B cell (primary cell): ENCODE data around the gene GGTLC2. TPM values are rescaled to one million over a fixed set of nuclear protein-coding genes. Genes with fewer than 3 reads are reported as not detected.

Source experiments
- ATAC-seq: fragments of 200-7000 bp; cut with Tn5 transposase; one replicate; pipeline ENCODE4 v1.10.0; 2021; ENCODE audit warnings: low read depth, mild to moderate bottlenecking, moderate number of reproducible peaks, moderate library complexity
- CTCF ChIA-PET: fragments of 350-600 bp; sonication (Branson Sonifier 250); formaldehyde crosslinking; loops from one replicate; lab custom pipeline; 2021; ENCODE audit warnings: antibody characterized with exemption, inconsistent platforms; lab: Charles Lee
- POLR2A ChIA-PET: fragments of 350-600 bp; sonication (Branson Sonifier 250); formaldehyde crosslinking; loops from one replicate; lab custom pipeline; 2021; ENCODE audit warnings: antibody characterized with exemption; lab: Charles Lee
- DNase-seq: peaks from one replicate; pipeline ENCODE4 v3.0.0; 2013
- H2AFZ ChIP-seq: 2 replicates; pipeline ENCODE4 v1.6.1; 2012; ENCODE audit warnings: mild to moderate bottlenecking, low read depth, low read length; ENCODE audit not compliant: insufficient read depth, poor library complexity, severe bottlenecking
- H3K27ac ChIP-seq, 2 donors: 1 replicate in 1 of 2; 2 replicates in 1 of 2; pipeline ENCODE4 v1.5.1; 2012 to 2013; ENCODE audit warnings: low read length in 2 of 2, mild to moderate bottlenecking in 2 of 2, moderate library complexity in 1 of 2
- H3K27me3 ChIP-seq, 4 experiments: fragments of 200-600 bp in 1 of 4; sonication (generic) in 1 of 4; replicated peaks in 1 of 4; 1 replicate in 2 of 4; 2 replicates in 2 of 4; pipeline versions ENCODE4 v1.6.1 to v1.7.0; 2013 to 2016; ENCODE audit warnings: low read length in 3 of 4, mild to moderate bottlenecking in 2 of 4, mixed read lengths in 1 of 4, moderate library complexity in 1 of 4; ENCODE audit not compliant: insufficient read depth in 4 of 4, control insufficient read depth in 3 of 4; ENCODE audit errors: control extremely low read depth in 1 of 4
- H3K36me3 ChIP-seq, 2 experiments: replicated peaks in 1 of 2; 1 replicate in 1 of 2; 2 replicates in 1 of 2; pipeline versions ENCODE4 v1.6.1 to v1.7.1; 2013; ENCODE audit warnings: low read length in 1 of 2; ENCODE audit not compliant: insufficient read depth in 2 of 2, control insufficient read depth in 1 of 2; ENCODE audit errors: control extremely low read depth in 1 of 2, extremely low read depth in 1 of 2
- H3K4me1 ChIP-seq, 2 donors: fragments of 200-600 bp in 1 of 2; sonication (generic) in 1 of 2; 1 replicate in 1 of 2; 2 replicates in 1 of 2; pipeline versions ENCODE4 v1.5.1 to v1.6.1; 2013 to 2017; ENCODE audit warnings: low read length in 2 of 2; ENCODE audit not compliant: control insufficient read depth in 2 of 2, insufficient read depth in 2 of 2
- H3K4me2 ChIP-seq: replicated peaks from 2 replicates; pipeline ENCODE3; 2012; ENCODE audit warnings: mild to moderate bottlenecking, low read depth, low read length; ENCODE audit not compliant: poor library complexity, severe bottlenecking
- H3K4me3 ChIP-seq, 5 experiments: fragments of 200-600 bp in 1 of 5; sonication (generic) in 1 of 5; 1 replicate in 3 of 5; 2 replicates in 2 of 5; pipeline versions ENCODE4 v1.5.1 to v1.7.0; 2011 to 2016; ENCODE audit warnings: low read length in 4 of 5, mild to moderate bottlenecking in 4 of 5, low read depth in 2 of 5, control low read depth in 1 of 5, moderate library complexity in 1 of 5; ENCODE audit not compliant: insufficient read depth in 1 of 5; ENCODE audit errors: control extremely low read depth in 1 of 5, extremely low read depth in 1 of 5
- H3K79me2 ChIP-seq: fragments of 200-600 bp; sonication (generic); one replicate; pipeline ENCODE4 v1.6.0; 2016; ENCODE audit warnings: low read length; ENCODE audit not compliant: control insufficient read depth, insufficient read depth
- H3K9ac ChIP-seq: fragments of 200-600 bp; sonication (generic); 2 replicates; pipeline ENCODE4 v1.6.1; 2017; ENCODE audit warnings: mild to moderate bottlenecking, low read length, moderate library complexity
- H3K9me3 ChIP-seq, 3 donors: one replicate each; pipeline versions ENCODE4 v1.6.1 to v1.7.1; 2013; ENCODE audit warnings: low read length in 2 of 3; ENCODE audit not compliant: control insufficient read depth in 2 of 3, insufficient read depth in 1 of 3; ENCODE audit errors: control extremely low read depth in 1 of 3
- H4K20me1 ChIP-seq: 2 replicates; pipeline ENCODE4 v1.6.0; 2012; ENCODE audit warnings: mild to moderate bottlenecking, low read length; ENCODE audit not compliant: insufficient read depth, control insufficient read depth, poor library complexity, severe bottlenecking
- H3K27ac Mint-ChIP-seq: one replicate; pipeline ENCODE4 v1.8.0; 2021; ENCODE audit warnings: mixed read lengths
- H3K27me3 Mint-ChIP-seq: one replicate; pipeline ENCODE4 v1.8.0; 2021; ENCODE audit warnings: mixed read lengths
- H3K4me1 Mint-ChIP-seq: one replicate; pipeline ENCODE4 v1.8.0; 2021; ENCODE audit warnings: mixed read lengths
- H3K4me3 Mint-ChIP-seq: one replicate; pipeline ENCODE4 v1.8.0; 2021; ENCODE audit warnings: mixed read lengths
- H3K9me3 Mint-ChIP-seq: one replicate; pipeline ENCODE4 v1.8.0; 2022; ENCODE audit warnings: mixed read lengths; ENCODE audit not compliant: insufficient read depth
- CTCF ChIP-seq: fragments of 200-600 bp; IDR thresholded peaks from one replicate; pipeline ENCODE4 v1.8.0; 2022; ENCODE audit warnings: antibody characterized with exemption, mild to moderate bottlenecking
- EZH2 ChIP-seq: IDR thresholded peaks from 2 replicates; pipeline ENCODE4 v1.6.1; 2012; ENCODE audit warnings: borderline replicate concordance, low read depth, mild to moderate bottlenecking, moderate library complexity, low read length; ENCODE audit not compliant: insufficient read depth, poor library complexity, severe bottlenecking
- WGBS: methylation state at CpG from one replicate; pipeline ENCODE4 v1.1.5; 2013; ENCODE audit warnings: missing lambda C conversion rate; ENCODE audit not compliant: insufficient coverage; 5-methylcytosine and 5-hydroxymethylcytosine counted together
- intact Hi-C: fragments of 100-400 bp; cut with micrococcal nuclease; formaldehyde crosslinking; loops from one replicate; pipeline ENCODE4 v1.10.0; 2022
- polyA plus RNA-seq: library from polyadenylated mRNA; depleted of rRNA; stranded (reverse); fragments of >200 nt; gene quantifications from 2 replicates; pipeline ENCODE4 v1.2.3, GENCODE V29; 2012
- total RNA-seq, 2 donors: library from RNA; stranded (reverse); fragments of 120-200 nt in 1 of 2; gene quantifications; 1 replicate in 1 of 2; 2 replicates in 1 of 2; pipeline versions ENCODE4 v1.2.3 to v1.2.4, GENCODE V29; 2013 to 2022

Gene GGTLC2
- total and polyA plus RNA-seq, 2 donors (not counting 1 experiment from before 2014, with no cell fraction given) = not detected

DNA sequence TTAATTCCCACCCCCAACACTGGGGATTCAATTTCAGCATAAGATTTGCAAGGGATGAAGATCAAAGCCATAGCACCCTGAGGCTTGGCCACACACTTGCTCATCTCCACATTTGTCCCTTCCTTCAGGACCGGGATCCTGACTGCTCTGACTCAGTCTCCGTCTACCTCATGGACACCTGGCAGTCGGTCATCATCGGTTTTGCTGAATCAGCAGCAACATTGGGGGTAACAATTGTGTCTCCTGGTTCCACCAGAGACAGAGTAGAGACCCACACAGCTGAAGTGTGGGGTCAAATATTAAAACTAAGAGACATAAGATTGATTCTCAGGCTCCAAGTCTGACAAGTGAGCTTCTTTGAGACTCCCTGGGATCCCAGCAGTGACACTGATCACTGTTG, 34.6 kb downstream of the GGTLC2 start:
- peaks cover 33% of the 10 kb centered on the region for H3K4me1 Mint-ChIP-seq
- TF ChIP-seq EZH2 = no peak
- no peak for TF ChIP-seq CTCF
- H3K27me3 Mint-ChIP-seq = peaks cover 5% of the 10 kb centered on the region
- Histone ChIP-seq H4K20me1 (no peaks in the 10 kb centered on the region), H3K27me3 (no peaks in the 10 kb centered on the region), H2AFZ (no peak overlapping the region), H3K4me3 (no peak overlapping the region), H3K79me2 (no peaks in the 10 kb centered on the region), H3K9ac (no peak overlapping the region), H3K27ac (no peak overlapping the region), H3K4me2 (no peak overlapping the region), H3K36me3 (no peaks in the 10 kb centered on the region), H3K4me1 (peaks cover 16 to 22% of the 10 kb centered on the region in 2 donors), H3K9me3 (no peaks in the 10 kb centered on the region)
- CTCF ChIA-PET = interaction anchor here (1.2 to 3.5 kb wide), 2 partner anchors 12 to 31 kb away, joined by 4 to 20 read pairs; no protein-coding TSS in a partner anchor
- H3K27ac Mint-ChIP-seq = no peak overlapping the region
- ATAC-seq (no peak), DNase-seq (no peak)
- H3K4me3 Mint-ChIP-seq = no peak overlapping the region
- intact Hi-C loops = no loop called here
- POLR2A ChIA-PET = interaction anchor here (0.6 kb wide), 1 partner anchor 53 kb away, joined by 6 read pairs; no protein-coding TSS in a partner anchor
- H3K9me3 Mint-ChIP-seq = no peaks in the 10 kb centered on the region
- 87% methylated on average over 4 of the region's 4 CpGs for WGBS

DNA sequence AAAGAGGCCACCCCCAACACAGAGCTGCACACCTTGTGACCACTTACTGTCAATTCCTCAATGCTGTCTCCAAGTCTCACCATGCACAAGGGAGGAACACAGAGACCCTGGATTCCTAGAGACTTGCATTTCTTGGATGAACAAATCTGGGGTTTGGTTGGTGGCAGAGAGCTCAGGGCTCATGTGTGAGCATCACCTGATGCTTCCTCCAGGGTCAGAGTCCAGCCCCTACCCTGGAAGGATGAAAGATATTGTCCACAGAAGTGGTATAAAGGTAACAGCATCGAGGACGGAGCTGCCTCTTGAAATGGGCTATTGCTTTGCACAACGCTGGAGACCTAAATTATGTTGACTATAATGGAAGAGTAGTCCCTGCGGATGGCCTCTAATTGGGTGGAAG, 36.0 kb downstream of the GGTLC2 start:
- intact Hi-C loops = no loop called here
- 98% methylated on average over 4 of the region's 4 CpGs for WGBS
- DNase-seq (no peak), ATAC-seq (no peak)
- no peak overlapping the region for H2AFZ ChIP-seq
- Mint-ChIP-seq H3K4me1 (peaks cover 40% of the 10 kb centered on the region), H3K4me3 (no peak overlapping the region), H3K9me3 (no peaks in the 10 kb centered on the region), H3K27me3 (peaks cover 3% of the 10 kb centered on the region), H3K27ac (peak overlapping the region; percentile 50)
- no peak overlapping the region for H3K4me2 ChIP-seq
- ChIA-PET CTCF (interaction anchor here (1.0 to 3.5 kb wide), 5 partner anchors 9 to 93 kb away, joined by 3 to 20 read pairs (median 5); no protein-coding TSS in a partner anchor), POLR2A (no interaction called here)
- H3K4me1 ChIP-seq = peaks cover 25 to 35% of the 10 kb centered on the region in 2 donors
- H3K27ac ChIP-seq = no peak overlapping the region
- H4K20me1 ChIP-seq = no peaks in the 10 kb centered on the region
- peaks cover 0 to 6% (median 0%) of the 10 kb centered on the region in 3 donors for H3K9me3 ChIP-seq
- no peaks in the 10 kb centered on the region for H3K79me2 ChIP-seq
- no peak overlapping the region for H3K9ac ChIP-seq
- H3K27me3 ChIP-seq = no peaks in the 10 kb centered on the region
- H3K36me3 ChIP-seq = no peaks in the 10 kb centered on the region
- no peak for TF ChIP-seq EZH2
- TF ChIP-seq CTCF = no peak
- no peak overlapping the region for H3K4me3 ChIP-seq
